Motor neuron (in vitro differentiated cells): ENCODE measurements around the gene PDE6G. TPM values are rescaled to one million over a fixed set of nuclear protein-coding genes. Genes with fewer than 3 reads are reported as not detected.
A peak's percentile ranks its signal among the peaks of the same experiment; 100 is the strongest.

Experiments
- ATAC-seq, 8 experiments: fragments of 200-7000 bp; cut with Tn5 transposase; replicated peaks in 6 of 8; 2 replicates each; pipeline ENCODE4 v1.8.0; 2021; ENCODE audit warnings: mild to moderate bottlenecking in 8 of 8, moderate library complexity in 8 of 8
- H3K27ac ChIP-seq, 2 donors: fragments of 250-450 bp; sonication (Bioruptor Pico); 2 replicates each; pipeline ENCODE4 v1.9.0; 2021; ENCODE audit warnings: antibody characterized with exemption in 2 of 2, mild to moderate bottlenecking in 2 of 2, moderate library complexity in 1 of 2
- H3K4me1 ChIP-seq, 2 donors: fragments of 250-450 bp; sonication (Bioruptor Pico); replicated peaks in 1 of 2; 2 replicates each; pipeline ENCODE4 v1.6.1; 2021; ENCODE audit warnings: antibody characterized with exemption in 2 of 2, mild to moderate bottlenecking in 2 of 2, moderate library complexity in 1 of 2
- H3K4me3 ChIP-seq, 5 donors: fragments of 250-450 bp; sonication (Bioruptor Pico); 2 replicates each; pipeline ENCODE4 v1.9.0; 2021; ENCODE audit warnings: antibody characterized with exemption in 5 of 5, mild to moderate bottlenecking in 5 of 5, moderate library complexity in 4 of 5
- WGBS, 10 experiments: fragments of 450-650 bp; shearing (Covaris generic); methylation state at CpG; one replicate each; pipeline ENCODE4 v1.0.0; 2022; 5-methylcytosine and 5-hydroxymethylcytosine counted together
- in situ Hi-C, 9 experiments: fragments of 400-800 bp; cut with MboI; loops; one replicate each; pipeline ENCODE4 v1.15.0; 2021; ENCODE audit warnings: low sequenced_read_pairs in 9 of 9, low pct_unique_long_range_greater_than_20kb in 2 of 9; ENCODE audit not compliant: unreplicated experiment in 9 of 9
- total RNA-seq, 8 experiments: library from RNA; unstranded; fragments of 300-600 nt; gene quantifications; 2 replicates each; pipeline versions ENCODE4 v1.2.3 to v1.2.4, GENCODE V29; 2022

The PDE6G gene
- total RNA-seq, 8 experiments from 2014 or later: 0.20 to 0.79 (median 0.55) TPM; not detected in 2

DNA sequence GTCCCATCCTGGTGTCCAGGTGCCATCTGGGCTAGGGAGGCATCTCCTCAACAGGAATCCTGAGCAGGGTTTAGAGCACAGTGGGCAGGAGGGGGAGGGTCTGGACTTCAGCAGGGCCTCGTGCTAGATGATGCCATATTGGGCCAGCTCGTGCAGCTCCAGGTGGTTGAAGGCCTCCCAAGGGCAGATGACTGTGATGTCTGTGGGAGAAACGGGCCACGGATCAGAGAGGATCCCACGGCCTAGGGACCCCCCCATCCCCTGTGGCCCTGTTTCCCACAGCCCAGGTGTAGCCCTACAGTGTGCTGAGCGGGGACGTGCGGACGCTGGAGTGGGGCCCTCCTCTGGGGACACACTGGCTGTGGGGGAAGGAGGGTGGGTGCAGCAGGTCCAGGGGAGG is 5.4 kb downstream of the PDE6G start:
- no CpG with 5 or more reads among the region's 9 CpGs for WGBS, 10 experiments
- ATAC-seq: peak in 1 of 8 experiments; percentile 8
- H3K4me1 ChIP-seq: peaks cover 0 to 3% of the 10 kb centered on the region in 2 donors
- in situ Hi-C loops: no loop called here
- no peak overlapping the region for H3K27ac ChIP-seq
- H3K4me3 ChIP-seq: no peak overlapping the region

GRCh38 chr17:81648707-81649085 is 7.6 kb downstream of the PDE6G start:
- 28 to 100% (median 80%) methylated on average over 1 to 6 of the region's 14 CpGs; no CpG with 5 or more reads in 7 of the 10 experiments for WGBS, 10 experiments
- no peak for ATAC-seq
- H3K4me3 ChIP-seq: no peak overlapping the region
- H3K27ac ChIP-seq: no peak overlapping the region
- peaks cover 0 to 3% of the 10 kb centered on the region in 2 donors for H3K4me1 ChIP-seq
- in situ Hi-C loops: no loop called here

DNA sequence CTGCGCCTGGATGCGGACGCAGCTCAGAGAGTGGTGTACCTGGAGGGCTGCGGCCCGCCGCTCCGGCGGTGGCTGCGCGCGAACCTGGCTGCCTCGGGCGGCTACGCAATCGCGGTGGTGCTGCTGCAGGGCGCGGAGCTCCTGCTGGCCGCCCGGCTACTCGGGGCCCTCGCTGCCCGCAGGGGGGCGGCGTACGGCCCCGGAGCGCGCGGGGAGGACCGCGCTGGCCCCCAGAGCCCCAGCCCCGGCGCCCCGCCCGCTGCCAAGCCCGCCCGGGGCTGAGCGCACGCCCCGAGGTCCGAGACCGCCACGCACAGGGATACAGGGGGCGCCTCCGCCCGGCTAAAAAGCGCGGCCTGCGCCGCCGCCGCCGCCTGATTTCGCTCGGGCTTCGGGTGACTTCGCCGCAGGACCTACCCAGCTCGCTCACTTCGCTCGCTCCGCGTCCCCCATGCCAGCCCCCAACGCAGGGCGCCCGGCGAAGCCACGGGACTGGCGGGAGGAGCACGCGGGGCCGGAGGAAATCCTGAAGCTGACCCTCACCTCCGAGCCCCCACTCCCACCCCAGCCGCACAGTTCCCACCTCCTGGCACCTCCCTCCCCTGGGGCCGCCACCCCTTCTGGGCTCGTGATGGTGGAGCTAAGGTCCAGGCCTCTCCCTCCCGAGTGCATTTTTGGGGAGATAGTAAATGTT is 8.2 kb downstream of the PDE6G start:
- Histone ChIP-seq H3K4me3 (no peak overlapping the region), H3K27ac (no peak overlapping the region), H3K4me1 (peaks cover 0 to 3% of the 10 kb centered on the region in 2 donors)
- peak in 2 of 8 experiments; percentile 3 to 20 for ATAC-seq
- in situ Hi-C loops: no loop called here
- 4 to 50% methylated on average over 2 to 5 of the region's 78 CpGs; no CpG with 5 or more reads in 8 of the 10 experiments for WGBS, 10 experiments

DNA sequence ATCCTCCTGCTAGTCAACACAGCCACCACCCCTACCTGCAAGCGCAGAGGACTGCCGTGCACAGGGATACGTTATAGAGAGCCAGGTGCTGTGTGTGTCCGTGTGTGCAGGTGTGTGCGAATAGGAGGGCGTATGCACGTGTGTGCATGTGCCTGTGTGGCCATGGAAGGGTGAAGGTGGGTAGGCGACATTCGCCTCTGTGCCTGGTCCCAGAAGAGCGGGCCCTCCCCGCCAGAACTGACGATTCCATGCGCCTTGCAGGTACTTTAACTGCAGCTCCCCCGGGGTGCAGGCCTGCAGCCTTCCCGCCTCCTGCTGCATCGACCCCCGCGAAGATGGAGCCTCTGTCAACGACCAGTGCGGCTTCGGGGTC is 8.7 kb downstream of the PDE6G start:
- ATAC-seq: peak in 1 of 8 experiments; percentile 1
- no peak overlapping the region for H3K27ac ChIP-seq
- H3K4me3 ChIP-seq: no peak overlapping the region
- in situ Hi-C loops: no loop called here
- 0 to 88% (median 55%) methylated on average over 1 to 8 of the region's 21 CpGs; no CpG with 5 or more reads in 7 of the 10 experiments for WGBS, 10 experiments
- H3K4me1 ChIP-seq: no peaks in the 10 kb centered on the region

DNA sequence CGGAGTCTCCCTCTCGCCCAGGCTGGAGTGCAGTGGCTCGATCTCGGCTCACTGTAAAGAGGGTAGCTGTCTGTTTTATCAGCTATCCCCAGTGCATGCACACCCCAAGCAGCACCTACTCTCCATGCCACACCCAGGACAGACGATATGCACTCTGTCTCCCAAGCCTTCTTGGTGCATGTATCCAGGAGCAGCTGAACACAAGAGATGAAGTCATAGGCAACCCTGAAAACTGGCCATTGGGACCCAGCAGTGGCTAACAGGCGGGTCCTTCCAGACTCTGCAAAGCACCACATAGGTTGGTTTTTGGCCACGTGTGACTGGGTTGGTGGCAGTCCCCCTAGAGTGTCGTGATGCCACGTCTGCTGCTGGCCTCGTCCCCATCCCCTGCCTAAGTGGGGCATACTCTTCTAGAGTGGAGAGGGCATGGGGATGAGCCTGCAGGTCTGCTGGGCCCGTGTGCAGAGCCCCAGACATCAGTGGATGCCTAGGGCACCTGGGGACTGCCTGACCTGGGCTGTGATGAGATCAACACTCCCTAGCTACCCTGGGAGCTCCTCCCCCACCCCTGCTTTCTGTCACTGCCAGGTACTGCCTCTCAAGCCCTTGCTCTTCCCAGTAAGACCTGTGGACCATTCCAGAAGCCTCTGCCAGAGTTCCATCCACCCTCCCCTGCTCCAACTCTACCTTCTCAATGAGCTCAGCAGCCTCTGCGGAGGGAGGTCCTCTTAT is 9.3 kb downstream of the PDE6G start:
- H3K27ac ChIP-seq: no peak overlapping the region
- in situ Hi-C loops: no loop called here
- H3K4me3 ChIP-seq: no peak overlapping the region
- ATAC-seq: peak in 3 of 8 experiments; percentile 9 to 16 (median 9)
- H3K4me1 ChIP-seq: no peaks in the 10 kb centered on the region
- 44 to 80% (median 64%) methylated on average over 1 to 6 of the region's 12 CpGs; no CpG with 5 or more reads in 7 of the 10 experiments for WGBS, 10 experiments

DNA sequence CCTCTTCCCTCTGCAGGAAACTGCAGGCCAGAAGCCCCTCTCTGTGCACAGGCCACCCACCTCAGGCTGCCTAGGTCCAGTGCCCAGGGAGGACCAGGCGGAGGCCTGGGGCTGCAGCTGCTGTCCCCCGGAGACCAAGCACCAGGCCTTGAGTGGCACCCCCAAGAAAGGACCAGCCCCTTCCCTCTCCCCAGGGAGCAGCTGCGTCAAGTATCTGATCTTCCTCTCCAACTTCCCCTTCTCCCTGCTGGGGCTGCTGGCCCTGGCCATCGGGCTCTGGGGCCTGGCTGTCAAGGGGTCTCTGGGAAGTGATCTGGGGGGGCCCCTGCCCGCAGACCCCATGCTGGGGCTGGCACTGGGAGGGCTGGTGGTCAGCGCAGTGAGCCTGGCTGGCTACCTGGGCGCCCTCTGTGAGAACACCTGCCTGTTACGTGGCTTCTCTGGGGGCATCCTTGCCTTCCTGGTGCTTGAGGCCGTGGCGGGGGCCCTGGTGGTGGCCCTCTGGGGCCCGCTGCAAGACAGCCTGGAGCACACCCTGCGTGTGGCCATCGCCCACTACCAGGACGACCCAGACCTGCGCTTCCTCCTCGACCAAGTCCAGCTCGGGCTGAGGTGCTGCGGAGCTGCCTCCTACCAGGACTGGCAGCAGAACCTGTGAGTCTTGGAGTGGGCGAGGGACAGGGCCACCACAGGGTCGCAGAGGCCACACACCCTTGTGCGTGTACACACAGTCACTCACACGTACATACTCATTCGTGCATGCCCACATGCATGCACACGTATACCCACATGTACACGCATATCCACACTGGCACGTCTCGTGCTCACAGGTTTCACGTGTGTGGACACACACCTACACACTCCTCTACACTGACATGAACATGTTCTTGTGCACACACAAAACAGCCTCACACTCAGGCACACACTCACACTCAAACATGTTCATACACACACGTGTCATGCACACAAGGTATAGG is 11.1 kb downstream of the PDE6G start:
- H3K4me1 ChIP-seq: no peaks in the 10 kb centered on the region
- in situ Hi-C loops: no loop called here
- H3K4me3 ChIP-seq: no peak overlapping the region
- WGBS, 10 experiments: 70 to 80% (median 75%) methylated on average over 1 to 11 of the region's 29 CpGs; no CpG with 5 or more reads in 5 of the 10 experiments
- ATAC-seq: peak in 2 of 8 experiments; percentile 14
- no peak overlapping the region for H3K27ac ChIP-seq

GRCh38 chr17:81644496-81644895 is 11.8 kb downstream of the PDE6G start:
- 80 to 100% (median 83%) methylated on average over 1 to 3 of the region's 15 CpGs; no CpG with 5 or more reads in 6 of the 10 experiments for WGBS, 10 experiments
- peak in 1 of 8 experiments; percentile 4 for ATAC-seq
- in situ Hi-C loops: no loop called here
- no peak overlapping the region for H3K4me3 ChIP-seq
- no peak overlapping the region for H3K27ac ChIP-seq
- H3K4me1 ChIP-seq: no peaks in the 10 kb centered on the region

DNA sequence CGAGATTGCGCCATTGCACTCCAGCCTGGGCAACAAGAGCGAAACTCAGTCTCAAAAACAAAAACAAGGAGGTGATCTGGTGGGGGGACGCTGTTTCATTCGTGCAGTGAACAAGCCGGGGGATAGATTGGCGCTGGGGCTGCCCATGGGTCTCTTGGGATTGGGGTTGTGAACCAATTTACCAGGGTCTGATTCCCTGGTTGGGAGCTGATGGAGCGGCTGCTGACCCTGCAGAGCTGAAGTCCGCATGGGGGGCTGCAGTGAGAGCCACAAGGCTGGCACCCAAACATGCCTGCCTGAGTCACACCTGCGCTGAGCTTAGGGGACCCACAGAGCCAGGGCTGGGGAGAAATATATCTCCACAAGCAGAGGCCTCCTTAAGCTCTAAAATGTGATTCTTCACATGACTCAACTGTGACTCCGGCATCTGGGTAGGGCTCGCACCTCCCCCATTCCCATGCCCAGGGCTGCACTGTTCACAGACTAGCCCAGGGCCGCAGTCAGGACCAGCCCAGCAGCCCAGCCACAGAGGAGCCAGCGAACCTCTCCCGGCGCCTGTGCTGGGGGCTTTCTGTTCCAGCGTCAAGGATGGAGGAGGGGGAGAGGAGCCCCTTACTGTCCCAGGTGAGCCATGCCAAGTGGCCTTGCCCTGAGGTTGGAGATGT is 14.4 kb downstream of the PDE6G start:
- in situ Hi-C loops: no loop called here
- Histone ChIP-seq H3K27ac (no peak overlapping the region), H3K4me1 (no peaks in the 10 kb centered on the region), H3K4me3 (no peak overlapping the region)
- ATAC-seq: peak; percentile 6 to 95 (median 26)
- WGBS, 10 experiments: 43 to 91% (median 75%) methylated on average over 2 to 8 of the region's 17 CpGs; no CpG with 5 or more reads in 5 of the 10 experiments

DNA sequence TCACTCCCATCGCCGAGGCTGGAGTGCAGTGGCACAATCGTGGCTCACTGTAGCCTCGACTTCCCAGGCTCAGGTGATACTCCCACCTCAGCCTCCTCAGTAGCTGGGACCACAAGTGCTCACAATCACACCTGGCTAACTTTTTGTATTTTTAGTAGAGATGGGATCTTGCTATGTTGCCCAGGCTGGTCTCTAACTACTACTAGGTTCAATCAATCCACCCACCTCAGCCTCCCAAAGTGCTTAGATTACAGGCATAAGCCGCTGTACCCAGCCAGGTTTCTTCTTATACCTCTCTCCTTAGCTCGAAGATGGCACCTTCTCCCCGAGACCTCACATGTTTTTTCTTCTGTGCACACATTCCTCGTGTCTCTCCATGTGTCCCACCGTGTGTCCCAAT is 16.3 kb downstream of the PDE6G start:
- H3K4me1 ChIP-seq: peaks cover 8 to 9% of the 10 kb centered on the region in 2 donors
- in situ Hi-C loops: no loop called here
- no peak for ATAC-seq
- H3K27ac ChIP-seq: no peak overlapping the region
- WGBS, 10 experiments: 72 to 93% (median 82%) methylated on average over 2 to 5 of the region's 9 CpGs; no CpG with 5 or more reads in 4 of the 10 experiments
- H3K4me3 ChIP-seq: no peak overlapping the region

- Histone ChIP-seq H3K4me3 (no peak overlapping the region), H3K4me1 (peaks cover 8 to 9% of the 10 kb centered on the region in 2 donors), H3K27ac (no peak overlapping the region)
- ATAC-seq: no peak
- WGBS, 10 experiments: 70 to 100% (median 94%) methylated on average over 1 to 4 of the region's 4 CpGs; no CpG with 5 or more reads in 1 of the 10 experiments
- in situ Hi-C loops: no loop called here
Observed at GRCh38 chr17:81638683-81639082, 17.7 kb downstream of the PDE6G start.

GRCh38 chr17:81636505-81637288 is 19.6 kb downstream of the PDE6G start, which contains the start of the genes NPLOC4 and TSPAN10:
TSS of gene NPLOC4 (minus strand) at chr17:81637112. CDS start at chr17:81636930, 182 bp downstream.
TSS of gene TSPAN10 (plus strand) at chr17:81637196. CDS start at chr17:81642413, 5,217 bp downstream.
- H3K27ac ChIP-seq: peak within 1 kb of the TSS; percentile 91 to 92
- 0 to 7% (median 0%) methylated on average over 1 to 13 of the region's 77 CpGs; no CpG with 5 or more reads in 4 of the 10 experiments for WGBS, 10 experiments
- H3K4me1 ChIP-seq: peaks cover 8 to 9% of the 10 kb centered on the region in 2 donors
- in situ Hi-C loops: no loop called here
- H3K4me3 ChIP-seq: peak within 1 kb of the TSS; percentile 73 to 99 (median 87)
- ATAC-seq: peak; percentile 75 to 94 (median 88)
